ENCODE measurements around the gene ADAMTS9. TPM values are rescaled to one million over a fixed set of nuclear protein-coding genes. Genes with fewer than 3 reads are reported as not detected.

Gene ADAMTS9
- total RNA-seq, 2 donors from 2014 or later, result 104 to 420 TPM

DNA sequence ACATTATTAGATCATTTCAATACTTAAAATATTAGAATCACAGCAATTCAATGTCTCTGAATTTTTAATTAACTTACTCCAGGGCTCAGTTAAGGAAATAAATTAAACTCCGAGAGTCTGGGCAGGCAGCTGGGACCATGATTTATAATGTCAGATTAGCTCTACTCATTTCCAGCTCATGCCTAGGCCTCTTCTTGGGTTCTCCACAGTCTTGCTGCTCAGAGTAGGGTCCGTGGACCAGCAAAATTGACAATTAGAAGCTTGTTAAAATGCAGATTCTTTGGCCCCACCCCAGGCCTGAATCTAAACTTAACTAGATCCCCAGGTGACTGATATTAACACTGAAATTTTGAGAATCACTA is 28.2 kb downstream of the ADAMTS9 start:
- Histone ChIP-seq H3K27ac (no peak overlapping the region), H3K4me3 (no peak overlapping the region), H3K4me1 (ENCODE audit: control insufficient read depth in 1 of 2, low read depth in 2 of 2) (peaks cover 0 to 11% of the 10 kb centered on the region in 2 donors), H3K36me3 (no peaks in the 10 kb centered on the region), H3K9me3 (no peaks in the 10 kb centered on the region), H3K27me3 (replicated peaks; ENCODE audit: insufficient read depth) (no peaks in the 10 kb centered on the region)
- DNase-seq (ENCODE audit: low spot score) (no peak), ATAC-seq (ENCODE audit: insufficient number of reproducible peaks, low FRiP score, low read depth) (no peak)
- TF ChIP-seq, protein P1, sequence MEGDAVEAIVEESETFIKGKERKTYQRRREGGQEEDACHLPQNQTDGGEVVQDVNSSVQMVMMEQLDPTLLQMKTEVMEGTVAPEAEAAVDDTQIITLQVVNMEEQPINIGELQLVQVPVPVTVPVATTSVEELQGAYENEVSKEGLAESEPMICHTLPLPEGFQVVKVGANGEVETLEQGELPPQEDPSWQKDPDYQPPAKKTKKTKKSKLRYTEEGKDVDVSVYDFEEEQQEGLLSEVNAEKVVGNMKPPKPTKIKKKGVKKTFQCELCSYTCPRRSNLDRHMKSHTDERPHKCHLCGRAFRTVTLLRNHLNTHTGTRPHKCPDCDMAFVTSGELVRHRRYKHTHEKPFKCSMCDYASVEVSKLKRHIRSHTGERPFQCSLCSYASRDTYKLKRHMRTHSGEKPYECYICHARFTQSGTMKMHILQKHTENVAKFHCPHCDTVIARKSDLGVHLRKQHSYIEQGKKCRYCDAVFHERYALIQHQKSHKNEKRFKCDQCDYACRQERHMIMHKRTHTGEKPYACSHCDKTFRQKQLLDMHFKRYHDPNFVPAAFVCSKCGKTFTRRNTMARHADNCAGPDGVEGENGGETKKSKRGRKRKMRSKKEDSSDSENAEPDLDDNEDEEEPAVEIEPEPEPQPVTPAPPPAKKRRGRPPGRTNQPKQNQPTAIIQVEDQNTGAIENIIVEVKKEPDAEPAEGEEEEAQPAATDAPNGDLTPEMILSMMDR (IDR thresholded peaks at IDR 0.05), result no peak

GRCh38 chr3:64658001-64658400 is 29.8 kb downstream of the ADAMTS9 start:
- no peak for ATAC-seq (ENCODE audit: insufficient number of reproducible peaks, low FRiP score, low read depth)

GRCh38 chr3:64656544-64656943 is 31.3 kb downstream of the ADAMTS9 start:
- Histone ChIP-seq H3K36me3 (no peaks in the 10 kb centered on the region), H3K9me3 (no peaks in the 10 kb centered on the region), H3K4me3 (no peak overlapping the region), H3K27ac (no peak overlapping the region), H3K27me3 (replicated peaks; ENCODE audit: insufficient read depth) (no peaks in the 10 kb centered on the region), H3K4me1 (ENCODE audit: control insufficient read depth in 1 of 2, low read depth in 2 of 2) (peaks cover 3 to 10% of the 10 kb centered on the region in 2 donors)
- no peak for DNase-seq (ENCODE audit: low spot score)
- ATAC-seq (ENCODE audit: insufficient number of reproducible peaks, low FRiP score, low read depth), result no peak
- TF ChIP-seq, protein P1 (IDR thresholded peaks at IDR 0.05), result no peak

More at GRCh38 chr3:64658001-64658400, 29.8 kb downstream of the ADAMTS9 start:
- Histone ChIP-seq H3K4me3 (no peak overlapping the region), H3K27ac (no peak overlapping the region), H3K36me3 (no peaks in the 10 kb centered on the region), H3K4me1 (ENCODE audit: control insufficient read depth in 1 of 2, low read depth in 2 of 2) (peaks cover 0 to 2% of the 10 kb centered on the region in 2 donors), H3K27me3 (replicated peaks; ENCODE audit: insufficient read depth) (no peaks in the 10 kb centered on the region), H3K9me3 (no peaks in the 10 kb centered on the region)
- DNase-seq (ENCODE audit: low spot score), result no peak
- TF ChIP-seq, protein P1 (IDR thresholded peaks at IDR 0.05), result no peak

DNA sequence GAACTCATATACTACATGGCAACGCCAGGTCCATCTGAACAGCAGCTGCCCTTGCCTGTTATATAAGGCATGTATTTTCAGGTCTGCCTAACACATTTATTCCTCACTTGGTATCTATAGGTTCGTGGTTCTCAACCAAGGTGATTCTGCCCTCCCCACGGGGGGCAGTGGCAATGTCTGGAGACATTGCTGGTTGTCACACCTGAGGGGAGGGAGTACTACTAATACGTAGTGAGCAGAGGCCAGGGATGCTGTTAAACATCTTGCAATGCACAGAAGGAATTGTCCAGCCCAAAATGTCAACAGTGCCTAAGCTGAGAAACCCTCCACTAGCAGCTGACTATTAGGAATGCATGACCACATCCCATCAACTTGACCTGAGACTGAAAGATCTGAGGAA is 32.6 kb downstream of the ADAMTS9 start:
- H3K27me3 ChIP-seq (replicated peaks; ENCODE audit: insufficient read depth), result no peaks in the 10 kb centered on the region
- TF ChIP-seq, protein P1 (IDR thresholded peaks at IDR 0.05), result no peak
- DNase-seq (ENCODE audit: low spot score), result no peak
- peaks cover 3 to 22% of the 10 kb centered on the region in 2 donors for H3K4me1 ChIP-seq (ENCODE audit: control insufficient read depth in 1 of 2, low read depth in 2 of 2)
- no peak overlapping the region for H3K4me3 ChIP-seq
- ATAC-seq (ENCODE audit: insufficient number of reproducible peaks, low FRiP score, low read depth), result no peak
- H3K36me3 ChIP-seq, result no peaks in the 10 kb centered on the region
- H3K9me3 ChIP-seq, result no peaks in the 10 kb centered on the region
- H3K27ac ChIP-seq, result no peak overlapping the region

- Histone ChIP-seq H3K27ac (no peak overlapping the region), H3K4me1 (ENCODE audit: control insufficient read depth in 1 of 2, low read depth in 2 of 2) (peaks cover 3 to 27% of the 10 kb centered on the region in 2 donors), H3K4me3 (no peak overlapping the region), H3K27me3 (replicated peaks; ENCODE audit: insufficient read depth) (no peaks in the 10 kb centered on the region), H3K36me3 (no peaks in the 10 kb centered on the region), H3K9me3 (no peaks in the 10 kb centered on the region)
- ATAC-seq (ENCODE audit: insufficient number of reproducible peaks, low FRiP score, low read depth) (no peak), DNase-seq (ENCODE audit: low spot score) (no peak)
- TF ChIP-seq, protein P1 (IDR thresholded peaks at IDR 0.05), result no peak
These were observed 33.8 kb downstream of the ADAMTS9 start for GRCh38 chr3:64654013-64654412.

Measured in thoracic aorta (tissue), 2 donors.